ENCODE results near the gene RAD23A. TPM values are rescaled to one million over a fixed set of nuclear protein-coding genes. Genes with fewer than 3 reads are reported as not detected.

The RAD23A gene
- total and polyA plus RNA-seq, 9 of the 15 experiments (the other 6 are each of a cell fraction or from before 2014, with no cell fraction given): 9.5 to 181 (median 101) TPM

DNA sequence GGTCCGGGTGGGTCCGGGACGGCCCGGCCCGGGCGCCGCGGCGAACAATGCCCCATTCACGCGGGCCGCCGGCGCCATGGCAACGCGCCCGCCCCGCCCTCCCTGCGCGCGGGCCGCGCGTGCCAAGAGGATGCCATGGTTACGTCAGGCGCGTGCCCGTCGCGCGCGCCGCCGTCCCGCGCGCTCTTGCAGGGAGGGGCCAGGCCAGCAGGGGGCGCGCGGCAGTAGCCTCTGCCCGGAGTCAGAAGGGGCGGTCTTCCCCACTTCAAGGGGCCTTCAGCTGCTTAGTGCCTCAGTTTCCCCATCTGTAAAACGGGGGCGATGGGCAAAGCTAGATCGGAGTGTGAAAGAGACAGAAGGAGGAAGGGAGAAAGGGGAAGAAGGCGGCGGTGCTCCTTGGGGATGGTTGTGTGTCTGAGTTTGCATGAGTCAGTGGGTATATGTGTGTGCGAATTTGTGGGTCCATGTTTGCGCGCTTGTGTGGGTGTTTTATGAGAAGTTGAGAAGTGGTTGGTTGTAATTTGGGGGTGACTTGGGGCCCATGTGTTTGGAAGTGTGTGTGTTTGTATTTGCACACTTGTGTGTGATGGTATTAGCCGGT is 38.0 kb downstream of the RAD23A start (continued):
- peak; percentile 71 for TF ChIP-seq ZBTB33 (CRISPR knock-in tag; IDR thresholded peaks at IDR 0.05)
- peak; percentile 70 for TF ChIP-seq HDAC8 (tag; IDR thresholded peaks at IDR 0.05)
- TF ChIP-seq MNT (conservative IDR thresholded peaks at IDR 0.05): peak in 1 of 2 experiments; percentile 40; a peak in 1 of 4 replicates
- peak in 1 of 2 experiments; percentile 79; a peak in 2 of 4 replicates for TF ChIP-seq KDM1A (IDR thresholded peaks at IDR 0.05)
- peak; percentile 83; the same call in 1 of the 2 replicates for TF ChIP-seq CTBP1 (IDR thresholded peaks at IDR 0.05; ENCODE audit: borderline replicate concordance)
- no peak for TF ChIP-seq NEUROD1 (IDR thresholded peaks at IDR 0.05; ENCODE audit: borderline replicate concordance, low read depth, low read length, partially characterized antibody)
- TF ChIP-seq, protein P1, sequence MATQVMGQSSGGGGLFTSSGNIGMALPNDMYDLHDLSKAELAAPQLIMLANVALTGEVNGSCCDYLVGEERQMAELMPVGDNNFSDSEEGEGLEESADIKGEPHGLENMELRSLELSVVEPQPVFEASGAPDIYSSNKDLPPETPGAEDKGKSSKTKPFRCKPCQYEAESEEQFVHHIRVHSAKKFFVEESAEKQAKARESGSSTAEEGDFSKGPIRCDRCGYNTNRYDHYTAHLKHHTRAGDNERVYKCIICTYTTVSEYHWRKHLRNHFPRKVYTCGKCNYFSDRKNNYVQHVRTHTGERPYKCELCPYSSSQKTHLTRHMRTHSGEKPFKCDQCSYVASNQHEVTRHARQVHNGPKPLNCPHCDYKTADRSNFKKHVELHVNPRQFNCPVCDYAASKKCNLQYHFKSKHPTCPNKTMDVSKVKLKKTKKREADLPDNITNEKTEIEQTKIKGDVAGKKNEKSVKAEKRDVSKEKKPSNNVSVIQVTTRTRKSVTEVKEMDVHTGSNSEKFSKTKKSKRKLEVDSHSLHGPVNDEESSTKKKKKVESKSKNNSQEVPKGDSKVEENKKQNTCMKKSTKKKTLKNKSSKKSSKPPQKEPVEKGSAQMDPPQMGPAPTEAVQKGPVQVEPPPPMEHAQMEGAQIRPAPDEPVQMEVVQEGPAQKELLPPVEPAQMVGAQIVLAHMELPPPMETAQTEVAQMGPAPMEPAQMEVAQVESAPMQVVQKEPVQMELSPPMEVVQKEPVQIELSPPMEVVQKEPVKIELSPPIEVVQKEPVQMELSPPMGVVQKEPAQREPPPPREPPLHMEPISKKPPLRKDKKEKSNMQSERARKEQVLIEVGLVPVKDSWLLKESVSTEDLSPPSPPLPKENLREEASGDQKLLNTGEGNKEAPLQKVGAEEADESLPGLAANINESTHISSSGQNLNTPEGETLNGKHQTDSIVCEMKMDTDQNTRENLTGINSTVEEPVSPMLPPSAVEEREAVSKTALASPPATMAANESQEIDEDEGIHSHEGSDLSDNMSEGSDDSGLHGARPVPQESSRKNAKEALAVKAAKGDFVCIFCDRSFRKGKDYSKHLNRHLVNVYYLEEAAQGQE (IDR thresholded peaks at IDR 0.05; ENCODE audit: borderline replicate concordance): peak; percentile 91
- TF ChIP-seq, protein P1 (CRISPR knock-in tag; IDR thresholded peaks at IDR 0.05; ENCODE audit: low read depth): no peak
- 0 out of 2 replicates have a peak, but pooled peaks have one; percentile 54 for TF ChIP-seq MTA3 (IDR thresholded peaks at IDR 0.05; ENCODE audit: borderline replicate concordance)
- TF ChIP-seq KLF1 (tag; IDR thresholded peaks at IDR 0.05): 0 out of 2 replicates have a peak, but pooled peaks have one; percentile 32
- peak; percentile 33 for TF ChIP-seq ASH1L (IDR thresholded peaks at IDR 0.05; ENCODE audit: borderline replicate concordance, low read depth, partially characterized antibody)
- peak; percentile 75; the same call in 1 of the 2 replicates for TF ChIP-seq XRCC5 (IDR thresholded peaks at IDR 0.05; ENCODE audit: low read depth, low read length)
- no peak for TF ChIP-seq ETV6 (IDR thresholded peaks at IDR 0.05; ENCODE audit: borderline replicate concordance in 1 of 2, low read depth in 2 of 2, low read length in 1 of 2)
- no peak for TF ChIP-seq ETV6 (CRISPR knock-in tag; IDR thresholded peaks at IDR 0.05; ENCODE audit: borderline replicate concordance)
- TF ChIP-seq POLR2G (IDR thresholded peaks at IDR 0.05; ENCODE audit: low read depth, low read length): peak; percentile 49; the same call in 1 of the 2 replicates

All from K562 (cell line).